ENCODE data around the gene GRAPL.
A peak's percentile ranks its signal among the peaks of the same experiment; 100 is the strongest.
"Not testable (repeated sequence)": the region's sequence is repeated elsewhere in the genome, so short reads cannot be mapped to it uniquely, and the experiment has no call there.

The GRAPL gene

DNA sequence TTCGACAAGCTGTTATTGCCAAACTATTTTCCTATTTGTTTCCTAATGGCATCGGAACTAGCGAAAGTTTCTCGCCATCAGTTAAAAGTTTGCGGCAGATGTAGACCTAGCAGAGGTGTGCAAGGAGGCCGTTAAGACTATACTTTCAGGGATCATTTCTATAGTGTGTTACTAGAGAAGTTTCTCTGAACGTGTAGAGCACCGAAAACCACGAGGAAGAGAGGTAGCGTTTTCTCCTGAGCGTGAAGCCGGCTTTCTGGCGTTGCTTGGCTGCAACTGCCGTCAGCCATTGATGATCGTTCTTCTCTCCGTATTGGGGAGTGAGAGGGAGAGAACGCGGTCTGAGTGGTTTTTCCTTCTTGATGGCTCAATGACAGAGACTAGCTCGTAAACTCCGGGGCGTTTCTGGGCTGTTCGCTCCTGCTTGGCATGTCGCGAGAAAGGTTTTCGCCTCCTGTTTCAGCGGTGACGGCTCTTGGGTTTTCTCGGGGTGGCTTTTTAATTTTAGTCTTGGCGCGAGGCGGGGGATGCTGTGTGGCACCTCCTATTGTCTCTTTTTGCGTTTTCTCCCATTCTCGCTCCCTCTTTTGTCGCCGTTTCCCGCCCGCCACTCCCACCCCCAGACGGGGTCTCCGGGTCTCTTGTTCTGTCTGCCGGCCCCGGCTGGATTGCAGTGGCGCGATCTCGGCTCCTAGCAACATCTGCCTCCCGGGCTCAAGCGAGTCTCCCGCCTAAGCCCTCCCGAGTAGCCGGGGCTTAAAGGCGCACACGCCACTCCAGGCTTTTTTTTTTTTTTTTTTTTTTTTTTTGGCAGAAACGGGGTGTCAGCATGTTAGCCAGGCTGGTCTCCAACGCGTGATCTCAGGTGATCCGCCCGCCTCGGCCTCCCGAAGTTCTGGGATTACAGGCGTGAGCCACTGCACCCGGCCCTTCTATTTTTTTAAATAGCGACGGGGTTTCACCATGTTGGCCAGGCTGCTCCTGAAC, 60.8 kb downstream of the GRAPL start:
- not testable (repeated sequence) for H3K4me3 ChIP-seq (ENCODE audit: low read length); H3K36me3 ChIP-seq (replicated peaks; ENCODE audit: low read depth, low read length); H3K4me1 ChIP-seq (ENCODE audit: low read length); H3K9ac ChIP-seq (ENCODE audit: low read length); H4K20me1 ChIP-seq (ENCODE audit: insufficient read depth, low read length); H2AFZ ChIP-seq (ENCODE audit: low read depth, low read length); H3K4me2 ChIP-seq (ENCODE audit: low read length); H3K9me3 ChIP-seq (ENCODE audit: insufficient read depth, low read length); H3K27ac ChIP-seq (ENCODE audit: low read length); H3K79me2 ChIP-seq (ENCODE audit: low read length); H3K27me3 ChIP-seq (ENCODE audit: low read depth, low read length)

DNA sequence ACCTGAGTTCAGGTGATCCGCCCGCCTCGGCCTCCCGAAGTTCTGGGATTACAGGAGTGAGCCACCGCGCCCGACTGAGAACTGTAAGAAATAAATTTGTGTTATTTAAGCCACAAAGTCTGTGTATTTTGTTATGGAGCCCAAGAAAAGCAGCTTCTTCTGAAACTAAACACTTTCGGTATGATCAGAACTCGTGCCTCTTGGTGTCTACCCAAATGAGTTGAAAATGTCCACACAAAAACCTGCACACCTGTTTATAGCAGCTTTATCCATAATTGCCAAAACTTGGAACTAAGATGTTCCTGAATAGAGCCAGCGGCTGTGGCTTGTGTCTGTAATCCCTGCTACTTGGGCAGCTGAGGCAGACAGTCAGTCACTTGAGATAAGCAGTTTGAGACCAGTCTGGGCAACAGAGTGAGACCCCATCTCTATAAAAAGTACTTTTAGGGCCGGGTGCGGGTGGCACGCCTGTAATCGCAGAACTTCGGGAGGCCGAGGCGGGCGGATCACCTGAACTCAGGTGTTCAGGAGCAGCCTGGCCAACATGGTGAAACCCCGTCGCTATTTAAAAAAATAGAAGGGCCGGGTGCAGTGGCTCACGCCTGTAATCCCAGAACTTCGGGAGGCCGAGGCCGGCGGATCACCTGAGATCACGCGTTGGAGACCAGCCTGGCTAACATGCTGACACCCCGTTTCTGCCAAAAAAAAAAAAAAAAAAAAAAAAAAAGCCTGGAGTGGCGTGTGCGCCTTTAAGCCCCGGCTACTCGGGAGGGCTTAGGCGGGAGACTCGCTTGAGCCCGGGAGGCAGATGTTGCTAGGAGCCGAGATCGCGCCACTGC, 61.7 kb downstream of the GRAPL start:
- H3K27ac ChIP-seq (ENCODE audit: low read length); H3K9ac ChIP-seq (ENCODE audit: low read length); H3K36me3 ChIP-seq (replicated peaks; ENCODE audit: low read depth, low read length); H3K79me2 ChIP-seq (ENCODE audit: low read length); H3K9me3 ChIP-seq (ENCODE audit: insufficient read depth, low read length); H3K4me3 ChIP-seq (ENCODE audit: low read length); H3K4me2 ChIP-seq (ENCODE audit: low read length); H2AFZ ChIP-seq (ENCODE audit: low read depth, low read length); H3K4me1 ChIP-seq (ENCODE audit: low read length); H4K20me1 ChIP-seq (ENCODE audit: insufficient read depth, low read length); H3K27me3 ChIP-seq (ENCODE audit: low read depth, low read length): not testable (repeated sequence)

DNA sequence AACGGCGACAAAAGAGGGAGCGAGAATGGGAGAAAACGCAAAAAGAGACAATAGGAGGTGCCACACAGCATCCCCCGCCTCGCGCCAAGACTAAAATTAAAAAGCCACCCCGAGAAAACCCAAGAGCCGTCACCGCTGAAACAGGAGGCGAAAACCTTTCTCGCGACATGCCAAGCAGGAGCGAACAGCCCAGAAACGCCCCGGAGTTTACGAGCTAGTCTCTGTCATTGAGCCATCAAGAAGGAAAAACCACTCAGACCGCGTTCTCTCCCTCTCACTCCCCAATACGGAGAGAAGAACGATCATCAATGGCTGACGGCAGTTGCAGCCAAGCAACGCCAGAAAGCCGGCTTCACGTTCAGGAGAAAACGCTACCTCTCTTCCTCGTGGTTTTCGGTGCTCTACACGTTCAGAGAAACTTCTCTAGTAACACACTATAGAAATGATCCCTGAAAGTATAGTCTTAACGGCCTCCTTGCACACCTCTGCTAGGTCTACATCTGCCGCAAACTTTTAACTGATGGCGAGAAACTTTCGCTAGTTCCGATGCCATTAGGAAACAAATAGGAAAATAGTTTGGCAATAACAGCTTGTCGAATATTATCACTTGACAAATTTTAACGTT, 62.5 kb downstream of the GRAPL start:
- not testable (repeated sequence) for H3K4me3 ChIP-seq (ENCODE audit: low read length); H3K4me2 ChIP-seq (ENCODE audit: low read length); H4K20me1 ChIP-seq (ENCODE audit: insufficient read depth, low read length); H3K4me1 ChIP-seq (ENCODE audit: low read length); H3K79me2 ChIP-seq (ENCODE audit: low read length); H3K36me3 ChIP-seq (replicated peaks; ENCODE audit: low read depth, low read length); H3K9me3 ChIP-seq (ENCODE audit: insufficient read depth, low read length); H3K27me3 ChIP-seq (ENCODE audit: low read depth, low read length); H3K9ac ChIP-seq (ENCODE audit: low read length); H2AFZ ChIP-seq (ENCODE audit: low read depth, low read length); H3K27ac ChIP-seq (ENCODE audit: low read length)

- H3K27me3 ChIP-seq (ENCODE audit: low read depth, low read length); H3K79me2 ChIP-seq (ENCODE audit: low read length); H4K20me1 ChIP-seq (ENCODE audit: insufficient read depth, low read length); H3K27ac ChIP-seq (ENCODE audit: low read length); H3K36me3 ChIP-seq (replicated peaks; ENCODE audit: low read depth, low read length); H3K4me2 ChIP-seq (ENCODE audit: low read length); H2AFZ ChIP-seq (ENCODE audit: low read depth, low read length); H3K9me3 ChIP-seq (ENCODE audit: insufficient read depth, low read length); H3K4me1 ChIP-seq (ENCODE audit: low read length): not testable (repeated sequence)
- Histone ChIP-seq H3K4me3 (ENCODE audit: low read length) (peak overlapping the region; percentile 64), H3K9ac (ENCODE audit: low read length) (peak overlapping the region; percentile 48; the same call in 1 of the 2 replicates)
Observed at GRCh38 chr17:19196382-19197204, 69.2 kb downstream of the GRAPL start.

GRCh38 chr17:19202448-19202847, 75.1 kb downstream of the GRAPL start:
- not testable (repeated sequence) for H3K4me2 ChIP-seq (ENCODE audit: low read length); H3K36me3 ChIP-seq (replicated peaks; ENCODE audit: low read depth, low read length); H2AFZ ChIP-seq (ENCODE audit: low read depth, low read length); H3K27me3 ChIP-seq (ENCODE audit: low read depth, low read length); H3K9ac ChIP-seq (ENCODE audit: low read length); H3K9me3 ChIP-seq (ENCODE audit: insufficient read depth, low read length); H3K79me2 ChIP-seq (ENCODE audit: low read length); H3K4me3 ChIP-seq (ENCODE audit: low read length); H3K4me1 ChIP-seq (ENCODE audit: low read length); H4K20me1 ChIP-seq (ENCODE audit: insufficient read depth, low read length); H3K27ac ChIP-seq (ENCODE audit: low read length)

DNA sequence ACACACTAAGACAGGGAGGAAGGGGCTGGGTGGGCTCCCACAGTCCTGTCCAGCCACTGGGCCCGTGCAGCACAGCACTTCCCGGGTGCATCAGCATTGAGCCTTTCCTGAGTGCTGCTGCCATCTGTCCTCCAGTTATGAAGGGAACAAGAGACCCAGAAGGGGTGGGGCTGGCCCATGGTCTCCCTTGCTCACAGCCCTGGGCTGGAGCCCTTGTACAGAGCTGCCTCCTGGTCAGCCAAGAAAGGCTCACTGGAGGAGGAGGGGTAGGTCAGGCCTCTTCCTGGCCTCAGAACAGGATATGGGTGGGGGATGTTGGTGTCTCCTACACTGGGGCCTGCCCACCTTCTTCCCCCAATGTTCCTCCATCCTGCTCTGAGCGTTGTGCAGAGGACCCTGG, 76.0 kb downstream of the GRAPL start:
- not testable (repeated sequence) for H4K20me1 ChIP-seq (ENCODE audit: insufficient read depth, low read length); H3K36me3 ChIP-seq (replicated peaks; ENCODE audit: low read depth, low read length); H3K9me3 ChIP-seq (ENCODE audit: insufficient read depth, low read length); H2AFZ ChIP-seq (ENCODE audit: low read depth, low read length); H3K27me3 ChIP-seq (ENCODE audit: low read depth, low read length); H3K9ac ChIP-seq (ENCODE audit: low read length); H3K79me2 ChIP-seq (ENCODE audit: low read length); H3K4me1 ChIP-seq (ENCODE audit: low read length); H3K4me3 ChIP-seq (ENCODE audit: low read length); H3K4me2 ChIP-seq (ENCODE audit: low read length); H3K27ac ChIP-seq (ENCODE audit: low read length)

Data from OCI-LY3 (cell line).